ENCODE measurements around the gene TNIP3.
"Not testable (repeated sequence)": the region's sequence is repeated elsewhere in the genome, so short reads cannot be mapped to it uniquely, and the experiment has no call there.

The TNIP3 gene

GRCh38 chr4:121164291-121164690, at the start of gene TNIP3:
TSS of gene TNIP3 (minus strand) at chr4:121164321. CDS start at chr4:121164125, 196 bp downstream.
- no peak for DNase-seq

GRCh38 chr4:121212806-121213205, 48.7 kb upstream of the TNIP3 start:
- DNase-seq: no peak

GRCh38 chr4:121209171-121209570, 45.0 kb upstream of the TNIP3 start:
- no peak for DNase-seq

GRCh38 chr4:121208244-121209007, 44.3 kb upstream of the TNIP3 start:
- no peak for DNase-seq

GRCh38 chr4:121205777-121206176, 41.7 kb upstream of the TNIP3 start:
- DNase-seq: not testable (repeated sequence)

GRCh38 chr4:121200795-121201472, 36.8 kb upstream of the TNIP3 start:
- no peak for DNase-seq

GRCh38 chr4:121199742-121200561, 35.8 kb upstream of the TNIP3 start:
- DNase-seq: no peak

GRCh38 chr4:121198251-121198650, 34.1 kb upstream of the TNIP3 start:
- no peak for DNase-seq

- DNase-seq: no peak
Observed at GRCh38 chr4:121195649-121196048, 31.5 kb upstream of the TNIP3 start.

- DNase-seq: no peak
Observed at GRCh38 chr4:121192480-121192879, 28.4 kb upstream of the TNIP3 start.

GRCh38 chr4:121192013-121192412, 27.9 kb upstream of the TNIP3 start:
- no peak for DNase-seq

GRCh38 chr4:121191361-121191760, 27.2 kb upstream of the TNIP3 start:
- DNase-seq: no peak

GRCh38 chr4:121190389-121190788, 26.3 kb upstream of the TNIP3 start:
- no peak for DNase-seq

- no peak for DNase-seq
Observed at GRCh38 chr4:121189326-121190215, 25.4 kb upstream of the TNIP3 start.

GRCh38 chr4:121187206-121187605, 23.1 kb upstream of the TNIP3 start:
- DNase-seq: no peak

- no peak for DNase-seq
Observed at GRCh38 chr4:121185960-121186359, 21.8 kb upstream of the TNIP3 start.

GRCh38 chr4:121183989-121184388, 19.9 kb upstream of the TNIP3 start:
- no peak for DNase-seq

GRCh38 chr4:121183361-121183760, 19.2 kb upstream of the TNIP3 start:
- DNase-seq: no peak

GRCh38 chr4:121182296-121182695, 18.2 kb upstream of the TNIP3 start:
- no peak for DNase-seq

- no peak for DNase-seq
Observed at GRCh38 chr4:121181493-121181892, 17.4 kb upstream of the TNIP3 start.

- DNase-seq: no peak
Observed at GRCh38 chr4:121180558-121180957, 16.4 kb upstream of the TNIP3 start.

Data from right forelimb (tissue), 1 donor.